A172 (cell line): Measurements from ENCODE around the gene FBXL19. TPM values are rescaled to one million over a fixed set of nuclear protein-coding genes. Genes with fewer than 3 reads are reported as not detected.

Experiments
- DNase-seq: peaks from one replicate; pipeline ENCODE4 v3.0.0-alpha.2; 2015; ENCODE audit warnings: low spot score
- total RNA-seq: library from RNA; depleted of rRNA; stranded (reverse); fragments of >200 nt; shearing (Covaris generic); gene quantifications from 2 replicates; pipeline ENCODE4 v1.2.3, GENCODE V29; 2014

The FBXL19 gene
- total RNA-seq, 1 experiment from 2014 or later: 18.7 TPM

DNA sequence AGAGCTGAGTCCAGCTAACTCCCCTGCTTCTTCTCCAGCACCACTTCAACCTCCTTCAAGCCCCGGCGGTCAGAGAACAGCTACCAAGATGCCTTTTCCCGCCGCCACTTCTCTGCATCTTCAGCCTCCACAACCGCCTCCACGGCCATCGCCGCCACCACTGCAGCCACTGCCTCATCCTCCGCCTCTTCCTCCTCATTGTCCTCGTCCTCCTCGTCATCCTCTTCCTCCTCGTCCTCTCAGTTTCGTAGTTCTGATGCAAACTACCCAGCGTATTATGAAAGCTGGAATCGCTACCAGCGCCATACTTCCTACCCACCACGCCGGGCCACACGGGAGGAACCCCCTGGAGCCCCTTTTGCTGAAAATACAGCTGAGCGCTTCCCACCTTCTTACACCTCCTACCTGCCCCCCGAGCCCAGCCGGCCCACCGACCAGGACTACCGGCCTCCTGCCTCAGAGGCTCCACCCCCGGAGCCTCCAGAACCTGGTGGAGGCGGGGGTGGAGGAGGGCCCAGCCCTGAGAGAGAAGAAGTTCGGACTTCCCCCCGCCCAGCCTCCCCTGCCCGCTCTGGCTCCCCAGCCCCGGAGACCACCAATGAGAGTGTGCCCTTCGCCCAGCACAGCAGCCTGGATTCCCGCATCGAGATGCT lies 41.3 kb downstream of the FBXL19 start:
- no peak for DNase-seq

- DNase-seq: no peak
These were observed 42.1 kb downstream of the FBXL19 start for GRCh38 chr16:30965436-30965835.

- no peak for DNase-seq
These were observed 42.8 kb downstream of the FBXL19 start for GRCh38 chr16:30966033-30966619.

DNA sequence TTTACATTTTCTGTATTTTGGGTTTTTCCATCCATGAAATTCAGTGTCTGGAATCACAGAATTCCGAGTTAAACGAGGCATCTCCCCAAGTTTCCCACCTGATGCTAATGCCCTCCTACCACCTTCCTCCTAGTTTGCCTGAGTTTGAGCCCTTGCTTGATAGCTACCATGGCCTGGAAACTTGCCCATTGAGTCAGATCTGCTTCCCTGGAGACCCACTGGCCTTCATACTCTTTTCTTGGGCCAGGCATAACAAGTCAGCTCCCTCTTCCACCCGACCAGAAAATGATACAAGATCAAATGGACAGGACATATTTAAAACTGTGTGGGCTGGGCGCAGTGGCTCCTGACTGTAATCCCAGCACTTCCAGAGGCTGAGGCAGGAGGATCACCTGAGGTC lies 44.4 kb downstream of the FBXL19 start:
- no peak for DNase-seq

- DNase-seq: no peak
These were observed 46.0 kb downstream of the FBXL19 start for GRCh38 chr16:30969246-30969842.

GRCh38 chr16:30971298-30971697 lies 47.9 kb downstream of the FBXL19 start:
- DNase-seq: no peak

DNA sequence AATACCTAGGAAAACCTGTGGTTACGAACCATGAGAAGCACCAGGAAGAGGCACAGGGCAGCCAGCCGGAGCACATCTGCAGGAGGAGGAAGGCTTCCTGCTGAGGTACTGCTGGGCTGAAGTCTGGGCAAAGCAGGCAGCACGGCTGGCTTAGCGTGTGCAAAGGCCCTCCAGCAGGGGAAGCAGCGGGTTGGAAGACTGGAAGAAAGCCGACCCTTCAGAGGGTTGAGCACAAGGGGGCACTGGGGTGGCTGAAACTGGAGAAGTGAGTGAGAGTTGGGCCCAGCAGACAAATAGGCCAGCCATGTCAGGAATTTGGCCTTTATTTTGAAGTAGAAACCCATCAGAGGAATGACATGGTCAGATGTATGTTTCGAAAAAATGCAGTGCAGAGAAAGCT lies 49.5 kb downstream of the FBXL19 start:
- no peak for DNase-seq

DNA sequence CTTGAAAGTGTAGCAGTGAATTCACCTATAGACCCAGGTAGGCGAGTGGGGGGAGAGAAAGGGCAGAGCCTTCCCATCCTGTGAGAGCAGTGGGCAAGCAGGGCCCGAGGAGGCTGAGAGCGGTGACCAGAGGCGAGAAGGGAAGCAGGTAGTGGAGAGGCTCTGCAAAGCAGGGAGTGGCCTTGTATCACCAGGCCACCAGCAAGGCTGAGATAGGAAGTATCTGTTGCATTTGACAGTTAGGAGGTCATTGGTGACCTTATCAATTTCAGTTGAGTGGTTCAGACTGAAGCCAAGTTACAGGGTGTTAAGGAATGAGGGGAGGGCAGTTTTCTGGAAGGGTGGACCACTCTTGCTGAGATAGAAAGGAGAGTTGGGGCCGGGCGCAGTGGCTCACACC lies 51.0 kb downstream of the FBXL19 start:
- DNase-seq: no peak

GRCh38 chr16:30976486-30976885 lies 53.1 kb downstream of the FBXL19 start:
- no peak for DNase-seq

GRCh38 chr16:30977502-30977901 lies 54.1 kb downstream of the FBXL19 start:
- DNase-seq: no peak

DNA sequence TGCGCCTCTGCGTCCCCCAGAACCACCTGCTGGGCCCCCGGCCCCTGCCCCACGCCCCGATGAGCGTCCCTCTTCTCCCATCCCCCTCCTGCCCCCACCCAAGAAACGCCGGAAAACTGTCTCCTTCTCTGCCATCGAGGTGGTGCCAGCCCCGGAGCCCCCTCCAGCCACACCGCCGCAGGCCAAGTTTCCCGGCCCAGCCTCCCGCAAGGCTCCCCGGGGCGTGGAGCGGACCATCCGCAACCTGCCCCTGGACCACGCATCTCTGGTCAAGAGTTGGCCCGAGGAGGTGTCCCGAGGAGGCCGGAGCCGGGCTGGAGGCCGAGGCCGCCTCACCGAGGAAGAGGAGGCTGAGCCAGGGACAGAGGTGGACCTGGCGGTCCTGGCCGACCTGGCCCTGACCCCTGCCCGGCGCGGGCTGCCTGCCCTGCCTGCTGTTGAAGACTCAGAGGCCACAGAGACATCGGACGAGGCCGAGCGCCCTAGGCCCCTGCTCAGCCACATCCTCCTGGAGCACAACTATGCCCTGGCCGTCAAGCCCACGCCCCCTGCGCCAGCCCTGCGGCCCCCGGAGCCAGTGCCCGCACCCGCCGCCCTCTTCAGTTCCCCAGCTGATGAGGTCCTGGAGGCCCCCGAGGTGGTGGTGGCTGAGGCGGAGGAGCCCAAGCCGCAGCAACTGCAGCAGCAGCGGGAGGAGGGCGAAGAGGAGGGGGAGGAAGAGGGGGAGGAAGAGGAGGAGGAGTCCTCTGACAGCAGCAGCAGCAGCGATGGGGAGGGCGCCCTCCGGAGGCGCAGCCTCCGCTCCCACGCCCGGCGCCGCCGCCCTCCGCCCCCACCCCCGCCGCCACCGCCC lies 56.0 kb downstream of the FBXL19 start:
- DNase-seq: no peak

GRCh38 chr16:30980023-30980371 lies 56.6 kb downstream of the FBXL19 start:
- no peak for DNase-seq

DNA sequence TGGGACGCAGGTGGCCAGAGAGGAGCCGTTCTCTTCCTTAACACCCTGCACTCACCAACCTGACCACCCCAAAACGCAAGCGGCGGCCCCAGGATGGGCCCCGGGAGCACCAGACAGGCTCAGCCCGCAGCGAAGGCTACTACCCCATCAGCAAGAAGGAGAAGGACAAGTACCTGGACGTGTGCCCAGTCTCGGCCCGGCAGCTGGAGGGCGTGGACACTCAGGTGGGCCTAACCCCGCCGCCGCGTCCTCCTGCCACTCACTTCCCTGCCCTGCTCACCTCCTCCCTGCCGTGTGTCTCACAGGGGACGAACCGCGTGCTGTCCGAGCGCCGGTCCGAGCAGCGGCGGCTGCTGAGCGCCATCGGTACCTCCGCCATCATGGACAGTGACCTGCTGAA lies 57.1 kb downstream of the FBXL19 start:
- no peak for DNase-seq

DNA sequence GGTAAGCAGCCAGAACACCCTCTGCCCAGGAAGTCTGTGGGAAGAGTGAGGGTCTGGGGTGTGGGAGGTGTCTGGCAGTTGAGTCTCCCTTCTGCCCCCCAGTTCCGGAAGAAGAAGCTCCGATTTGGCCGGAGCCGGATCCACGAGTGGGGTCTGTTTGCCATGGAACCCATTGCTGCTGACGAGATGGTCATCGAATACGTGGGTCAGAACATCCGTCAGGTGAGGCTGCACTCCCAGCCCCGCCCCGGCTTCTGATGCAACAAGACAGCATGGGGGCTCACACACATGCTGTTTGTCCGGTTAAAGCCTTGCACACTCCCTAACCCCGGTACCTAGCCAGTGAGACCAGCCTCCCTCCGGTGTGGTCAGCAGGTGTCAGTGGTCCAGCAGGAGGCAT lies 57.6 kb downstream of the FBXL19 start:
- DNase-seq: no peak

DNA sequence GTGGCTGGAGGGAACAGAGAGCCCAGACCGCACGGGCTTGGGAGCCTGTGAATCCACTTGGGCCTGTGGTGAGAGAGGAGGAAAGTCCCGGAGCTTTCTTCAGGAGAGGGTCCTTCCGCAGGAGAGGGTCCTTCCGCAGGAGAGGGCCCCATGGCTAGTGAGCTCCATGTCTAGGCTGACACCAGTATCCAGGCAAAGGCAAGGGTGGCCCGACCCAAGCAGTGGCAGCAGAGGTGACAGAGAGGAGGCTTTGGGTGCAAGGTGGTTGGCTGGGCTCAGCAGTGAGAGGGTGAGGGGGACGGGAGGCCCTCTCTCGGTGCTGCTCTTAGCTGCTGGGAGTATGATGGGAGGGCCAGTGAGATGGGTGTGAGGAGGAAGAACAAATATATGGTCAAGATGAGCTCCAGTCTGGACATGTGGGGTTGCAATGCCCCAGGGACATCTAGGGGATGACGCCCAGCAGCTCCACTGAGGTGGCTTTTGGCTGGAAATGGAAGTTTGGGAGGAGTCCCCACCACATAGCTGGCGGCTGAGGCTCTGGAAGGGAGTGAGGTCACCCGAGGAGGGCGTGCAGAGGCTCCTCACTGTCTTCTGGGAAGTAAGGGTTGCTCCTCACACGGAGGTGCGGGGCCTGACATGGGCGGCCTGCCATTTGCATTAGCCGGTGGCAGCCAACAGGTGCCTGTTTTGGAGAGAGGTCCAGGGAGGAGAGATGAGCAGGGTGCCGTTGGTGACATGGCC lies 59.3 kb downstream of the FBXL19 start:
- DNase-seq: no peak

- DNase-seq: no peak
These were observed 60.0 kb downstream of the FBXL19 start for GRCh38 chr16:30983289-30983889.

DNA sequence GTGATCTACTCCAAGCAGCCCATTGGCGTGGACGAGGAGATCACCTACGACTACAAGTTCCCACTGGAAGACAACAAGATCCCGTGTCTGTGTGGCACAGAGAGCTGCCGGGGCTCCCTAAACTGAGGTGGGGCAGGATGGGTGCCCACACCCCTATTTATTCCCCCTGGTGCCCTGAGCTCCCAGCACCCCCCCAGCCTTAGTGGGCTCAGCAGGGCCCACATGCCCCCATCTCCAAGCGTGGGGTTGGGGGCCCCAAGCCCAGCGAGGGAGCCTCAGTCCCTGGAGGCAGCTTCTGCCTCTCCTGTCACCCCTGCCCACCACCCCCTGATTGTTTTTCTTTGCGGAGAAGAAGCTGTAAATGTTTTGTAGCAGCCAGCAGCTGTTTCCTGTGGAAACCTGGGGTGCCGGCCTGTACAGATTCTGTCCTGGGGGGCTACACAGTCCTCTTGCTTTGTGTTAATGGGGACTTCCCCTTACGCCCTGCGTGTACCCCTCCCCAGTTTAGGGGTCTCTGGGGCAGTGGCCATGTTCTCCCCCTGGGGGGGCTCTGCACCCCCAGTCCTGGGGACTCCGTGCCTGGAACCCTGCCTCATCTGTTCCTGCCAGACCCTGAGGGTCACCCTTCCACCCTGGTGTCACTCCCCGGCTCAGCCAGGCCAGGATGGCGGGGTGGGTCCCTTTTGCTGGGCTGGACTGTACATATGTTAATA lies 60.7 kb downstream of the FBXL19 start:
- DNase-seq: no peak

DNA sequence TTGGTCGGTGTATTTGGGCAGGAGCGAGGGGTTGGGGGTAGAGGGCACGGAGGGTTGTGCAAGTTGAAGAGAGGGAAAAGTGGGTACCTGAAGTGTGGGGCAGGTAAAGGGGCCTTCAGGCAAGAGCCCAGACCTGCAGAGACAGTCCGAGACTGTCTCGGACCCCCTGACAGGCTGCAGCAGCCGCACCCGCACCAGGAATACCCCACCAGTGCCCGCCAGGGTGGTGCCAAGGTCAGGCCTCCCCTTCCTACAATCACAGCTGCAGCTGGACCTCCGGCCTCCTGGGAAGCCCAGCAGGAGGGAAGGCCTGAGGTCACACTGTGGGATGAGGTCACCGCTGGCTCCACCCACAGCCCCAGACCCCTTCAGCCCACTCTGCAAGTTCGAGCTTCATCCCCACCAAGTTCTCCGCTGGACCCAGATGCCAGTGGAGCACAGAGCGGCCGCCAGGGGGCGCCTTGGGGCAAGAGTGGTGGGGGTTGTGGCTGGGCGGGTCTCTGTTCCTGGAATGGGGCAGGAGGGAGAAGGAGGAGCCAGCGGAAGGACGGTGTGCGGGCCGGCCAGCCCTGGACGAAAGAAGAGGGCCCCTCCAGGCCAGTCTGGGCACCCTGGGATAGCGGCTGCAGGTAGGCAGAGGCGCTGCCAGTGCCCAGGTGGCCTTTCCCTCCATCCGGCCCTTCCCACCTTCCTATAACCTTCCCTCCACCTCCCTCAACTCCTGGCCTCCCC lies 61.5 kb downstream of the FBXL19 start, which contains the start of gene HSD3B7:
Gene HSD3B7 (plus strand): TSS at position 539 of the 732 bp plus-strand sequence. CDS start 452 bp downstream, outside the sequence.
- peak; percentile 68 for DNase-seq

DNA sequence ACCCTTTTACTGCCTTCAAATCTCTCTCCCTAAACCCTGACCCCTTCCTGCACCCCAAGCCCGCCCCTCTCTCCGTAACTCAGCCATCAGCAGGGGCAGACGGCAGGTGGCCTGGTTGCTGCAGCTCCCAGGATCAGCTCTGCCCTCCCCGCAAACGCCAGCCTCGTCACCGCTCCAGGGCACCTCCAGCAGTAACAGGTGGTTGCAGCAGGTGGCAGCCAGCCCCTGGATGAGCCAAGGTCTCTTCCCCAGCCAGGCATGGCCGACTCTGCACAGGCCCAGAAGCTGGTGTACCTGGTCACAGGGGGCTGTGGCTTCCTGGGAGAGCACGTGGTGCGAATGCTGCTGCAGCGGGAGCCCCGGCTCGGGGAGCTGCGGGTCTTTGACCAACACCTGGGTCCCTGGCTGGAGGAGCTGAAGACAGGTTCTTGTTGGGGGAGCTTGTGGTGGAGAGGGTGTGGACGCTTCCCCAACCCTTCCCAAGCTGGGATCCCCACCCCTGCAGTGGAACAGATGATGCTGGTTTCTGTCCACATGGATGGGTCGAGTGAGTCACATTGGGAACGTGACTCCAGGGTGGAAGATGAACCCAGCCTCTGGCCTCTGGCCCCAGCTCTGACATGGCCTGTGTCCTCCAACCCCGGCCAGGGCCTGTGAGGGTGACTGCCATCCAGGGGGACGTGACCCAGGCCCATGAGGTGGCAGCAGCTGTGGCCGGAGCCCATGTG lies 62.2 kb downstream of the FBXL19 start:
- peak; percentile 49 for DNase-seq
